GM23338 (cell line): ENCODE measurements around the gene LIX1L. TPM values are rescaled to one million over a fixed set of nuclear protein-coding genes. Genes with fewer than 3 reads are reported as not detected.

ENCODE experiments used
- ATAC-seq: fragments of 200-7000 bp; cut with Tn5 transposase; 3 replicates; pipeline ENCODE4 v1.9.1; 2020
- DNase-seq: peaks from one replicate; pipeline ENCODE4 v3.0.0-alpha.2; 2015; ENCODE audit warnings: low spot score
- H2AFZ ChIP-seq: fragments of 200-600 bp; sonication (generic); 2 replicates; pipeline ENCODE4 v1.8.0; 2016; ENCODE audit warnings: antibody characterized with exemption, mild to moderate bottlenecking, moderate library complexity
- H3F3A ChIP-seq: fragments of 200-600 bp; sonication (generic); replicated peaks from 2 replicates; pipeline ENCODE4 v1.8.0; 2017; ENCODE audit warnings: antibody characterized with exemption, mixed run types, low read depth
- H3K27ac ChIP-seq: fragments of 200-600 bp; sonication (generic); 2 replicates; pipeline ENCODE4 v1.6.1; 2016; ENCODE audit warnings: low read depth
- H3K27me3 ChIP-seq: fragments of 200-600 bp; sonication (generic); 2 replicates; pipeline ENCODE4 v1.8.0; 2016; ENCODE audit warnings: mild to moderate bottlenecking, mixed run types, moderate library complexity; ENCODE audit not compliant: insufficient read depth
- H3K36me3 ChIP-seq: fragments of 200-600 bp; sonication (generic); 2 replicates; pipeline ENCODE4 v1.8.0; 2016; ENCODE audit warnings: mild to moderate bottlenecking; ENCODE audit not compliant: insufficient read depth
- H3K4me1 ChIP-seq: fragments of 200-600 bp; sonication (generic); 2 replicates; pipeline ENCODE4 v1.8.0; 2016; ENCODE audit warnings: mild to moderate bottlenecking, moderate library complexity; ENCODE audit not compliant: insufficient read depth
- H3K4me2 ChIP-seq: fragments of 200-600 bp; sonication (generic); 2 replicates; pipeline ENCODE4 v1.7.1; 2017; ENCODE audit warnings: mixed run types
- H3K4me3 ChIP-seq: fragments of 200-600 bp; sonication (generic); 2 replicates; pipeline ENCODE4 v1.6.1; 2016; ENCODE audit warnings: mixed run types
- H3K79me2 ChIP-seq: fragments of 200-600 bp; sonication (generic); replicated peaks from 2 replicates; pipeline ENCODE4 v1.8.0; 2017; ENCODE audit warnings: mild to moderate bottlenecking; ENCODE audit not compliant: insufficient read depth
- H3K9me2 ChIP-seq: fragments of 200-600 bp; sonication (generic); 2 replicates; pipeline ENCODE4 v1.8.0; 2017; ENCODE audit not compliant: insufficient read depth
- H4K20me1 ChIP-seq: fragments of 200-600 bp; sonication (generic); replicated peaks from 2 replicates; pipeline ENCODE4 v1.8.0; 2017; ENCODE audit warnings: mild to moderate bottlenecking; ENCODE audit not compliant: insufficient read depth
- H3K27ac Mint-ChIP-seq: 2 replicates; pipeline ENCODE4 v1.8.0; 2020; ENCODE audit warnings: inconsistent platforms, mild to moderate bottlenecking, moderate library complexity, mixed read lengths
- H3K27me3 Mint-ChIP-seq: 3 replicates; pipeline ENCODE4 v1.8.0; 2022; ENCODE audit warnings: low read depth, mild to moderate bottlenecking, moderate library complexity, mixed read lengths, inconsistent platforms; ENCODE audit not compliant: insufficient read depth, poor library complexity
- H3K36me3 Mint-ChIP-seq: 3 replicates; pipeline ENCODE4 v1.8.0; 2021; ENCODE audit warnings: low read depth, mild to moderate bottlenecking, inconsistent platforms, moderate library complexity, mixed read lengths
- H3K4me1 Mint-ChIP-seq: 3 replicates; pipeline ENCODE4 v1.8.0; 2020; ENCODE audit warnings: mild to moderate bottlenecking, inconsistent platforms, mixed read lengths
- H3K4me3 Mint-ChIP-seq: 3 replicates; pipeline ENCODE4 v1.8.0; 2021; ENCODE audit warnings: moderate library complexity, mild to moderate bottlenecking, inconsistent platforms, mixed read lengths
- H3K9me3 Mint-ChIP-seq: 3 replicates; pipeline ENCODE4 v1.8.0; 2020; ENCODE audit warnings: moderate library complexity, mild to moderate bottlenecking, inconsistent platforms, mixed read lengths
- CREB1 ChIP-seq: fragments of 250-450 bp; sonication (Bioruptor Pico); IDR thresholded peaks from 2 replicates; pipeline ENCODE4 v1.5.0; 2020; ENCODE audit warnings: low read depth, mild to moderate bottlenecking, moderate library complexity
- EZH2phosphoT487 ChIP-seq: fragments of 200-600 bp; sonication (generic); IDR thresholded peaks from one replicate; pipeline ENCODE4 v1.8.1; 2018; ENCODE audit warnings: antibody characterized with exemption; ENCODE audit not compliant: unreplicated experiment
- NANOG ChIP-seq: IDR thresholded peaks from 2 replicates; pipeline ENCODE4 v1.6.1; 2016; ENCODE audit warnings: antibody characterized with exemption, borderline replicate concordance
- POLR2AphosphoS5 ChIP-seq: IDR thresholded peaks from 2 replicates; pipeline ENCODE4 v1.6.1; 2016; ENCODE audit warnings: antibody characterized with exemption, low read depth
- ZNF114 ChIP-seq: fragments of 250-450 bp; sonication (Bioruptor Pico); IDR thresholded peaks from 2 replicates; pipeline ENCODE4 v1.5.0; 2020; ENCODE audit warnings: mild to moderate bottlenecking, moderate library complexity
- polyA plus RNA-seq: library from polyadenylated mRNA; unstranded; fragments of >200 nt; fragmentation: Nextera tagmentation; extraction: Ambion mirVana; gene quantifications from 2 replicates; pipeline ENCODE4 v1.2.1, GENCODE V29; 2016
- total RNA-seq: library from RNA; depleted of rRNA; stranded (reverse); fragments of >200 nt; shearing (Covaris generic); gene quantifications from 2 replicates; pipeline ENCODE4 v1.2.3, GENCODE V29; 2014
- TF ChIP-seq, protein P1 (sequence below): IDR thresholded peaks from 2 replicates; pipeline ENCODE4 v1.6.1; 2016; ENCODE audit warnings: antibody characterized with exemption
- TF ChIP-seq, protein P2 (sequence below): IDR thresholded peaks from one replicate; pipeline ENCODE4 v1.6.1; 2018; ENCODE audit warnings: antibody characterized with exemption; ENCODE audit not compliant: unreplicated experiment
- TF ChIP-seq, protein P3 (sequence below): fragments of 250-450 bp; sonication (Bioruptor Pico); IDR thresholded peaks from 2 replicates; pipeline ENCODE4 v1.5.0; 2020; ENCODE audit warnings: mild to moderate bottlenecking, moderate library complexity

Gene LIX1L
- total and polyA plus RNA-seq, 2 experiments from 2014 or later, result 0.76 to 2.6 TPM

GRCh38 chr1:145997016-145997717 is 39.4 kb upstream of the LIX1L start:
- TF ChIP-seq EZH2phosphoT487, result no peak
- TF ChIP-seq NANOG, result no peak
- TF ChIP-seq, protein P1, sequence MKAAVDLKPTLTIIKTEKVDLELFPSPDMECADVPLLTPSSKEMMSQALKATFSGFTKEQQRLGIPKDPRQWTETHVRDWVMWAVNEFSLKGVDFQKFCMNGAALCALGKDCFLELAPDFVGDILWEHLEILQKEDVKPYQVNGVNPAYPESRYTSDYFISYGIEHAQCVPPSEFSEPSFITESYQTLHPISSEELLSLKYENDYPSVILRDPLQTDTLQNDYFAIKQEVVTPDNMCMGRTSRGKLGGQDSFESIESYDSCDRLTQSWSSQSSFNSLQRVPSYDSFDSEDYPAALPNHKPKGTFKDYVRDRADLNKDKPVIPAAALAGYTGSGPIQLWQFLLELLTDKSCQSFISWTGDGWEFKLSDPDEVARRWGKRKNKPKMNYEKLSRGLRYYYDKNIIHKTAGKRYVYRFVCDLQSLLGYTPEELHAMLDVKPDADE, result 0 out of 2 replicates have a peak, but pooled peaks have one; percentile 1
- ATAC-seq, result peak; percentile 22
- Histone ChIP-seq H3K4me2 (peak overlapping the region; percentile 93), H3K4me3 (peak overlapping the region; percentile 75), H3K4me1 (peaks cover 39% of the 10 kb centered on the region), H3K79me2 (peaks cover 18% of the 10 kb centered on the region), H3K9me2 (no peaks in the 10 kb centered on the region), H3K27me3 (no peaks in the 10 kb centered on the region), H3K27ac (peak overlapping the region; percentile 24; the same call in 1 of the 2 replicates), H2AFZ (peak overlapping the region; percentile 91), H3F3A (peaks cover 5% of the 10 kb centered on the region), H4K20me1 (no peaks in the 10 kb centered on the region), H3K36me3 (no peaks in the 10 kb centered on the region; the same call in 1 of the 2 replicates)
- Mint-ChIP-seq H3K4me3 (peak overlapping the region; percentile 99), H3K27me3 (peaks cover 9% of the 10 kb centered on the region), H3K9me3 (no peaks in the 10 kb centered on the region), H3K4me1 (peaks cover 49% of the 10 kb centered on the region), H3K27ac (peak overlapping the region; percentile 89), H3K36me3 (peaks cover 43% of the 10 kb centered on the region)
- DNase-seq, result peak; percentile 38

DNA sequence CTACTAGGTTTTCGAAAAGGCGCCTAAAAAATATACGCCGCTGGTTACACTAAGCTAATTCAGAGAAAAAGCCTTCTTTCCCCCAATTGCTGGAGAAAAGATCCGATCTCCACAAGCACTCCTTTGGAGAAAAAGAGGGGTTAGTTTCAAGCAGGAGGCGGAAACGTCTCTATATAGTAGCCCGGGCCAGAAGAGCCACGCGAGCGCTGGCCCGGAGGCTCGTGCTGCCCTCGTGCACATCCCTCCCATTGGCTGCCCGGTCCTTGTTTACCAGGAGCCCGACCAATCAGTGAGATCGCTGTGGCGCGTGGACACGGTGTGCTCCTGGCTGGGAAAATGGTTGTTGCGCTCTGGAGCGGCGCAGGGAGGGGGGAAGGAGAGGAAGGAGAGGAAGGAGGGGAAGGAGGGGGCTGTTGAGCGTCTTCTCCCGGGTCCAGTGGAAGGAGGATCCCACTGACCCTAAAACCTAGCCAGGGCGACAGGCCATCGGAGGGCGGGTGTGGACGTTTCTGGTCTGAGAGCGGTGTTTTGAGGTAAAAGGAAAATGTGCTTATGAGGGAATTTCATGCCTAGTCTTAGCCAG is 38.7 kb upstream of the LIX1L start, which contains the start of gene TXNIP:
Gene TXNIP, minus strand, starts transcription at position 147 of the 583 bp plus-strand sequence. CDS start 313 bp downstream, outside the sequence.
- Histone ChIP-seq H3K4me3 (peak within 1 kb of the TSS; percentile 75), H3K27ac (peak within 1 kb of the TSS; percentile 60; the same call in 1 of the 2 replicates), H3K9me2 (no peaks in the 10 kb centered on the region), H3K4me2 (peak within 1 kb of the TSS; percentile 93), H4K20me1 (no peaks in the 10 kb centered on the region), H3K4me1 (peaks cover 39% of the 10 kb centered on the region), H3F3A (peaks cover 5% of the 10 kb centered on the region), H3K36me3 (no peaks in the 10 kb centered on the region; the same call in 1 of the 2 replicates), H3K79me2 (peaks cover 18% of the 10 kb centered on the region), H3K27me3 (no peaks in the 10 kb centered on the region), H2AFZ (peak within 1 kb of the TSS; percentile 91)
- ATAC-seq, result peak; percentile 96
- peak; percentile 99 for DNase-seq
- H3K4me3 Mint-ChIP-seq, result peak within 1 kb of the TSS; percentile 99
- H3K27me3 Mint-ChIP-seq, result peaks cover 9% of the 10 kb centered on the region
- H3K36me3 Mint-ChIP-seq, result peaks cover 48% of the 10 kb centered on the region
- H3K9me3 Mint-ChIP-seq, result no peaks in the 10 kb centered on the region
- H3K4me1 Mint-ChIP-seq, result peaks cover 51% of the 10 kb centered on the region
- H3K27ac Mint-ChIP-seq, result peak within 1 kb of the TSS; percentile 89
- TF ChIP-seq, protein P2, sequence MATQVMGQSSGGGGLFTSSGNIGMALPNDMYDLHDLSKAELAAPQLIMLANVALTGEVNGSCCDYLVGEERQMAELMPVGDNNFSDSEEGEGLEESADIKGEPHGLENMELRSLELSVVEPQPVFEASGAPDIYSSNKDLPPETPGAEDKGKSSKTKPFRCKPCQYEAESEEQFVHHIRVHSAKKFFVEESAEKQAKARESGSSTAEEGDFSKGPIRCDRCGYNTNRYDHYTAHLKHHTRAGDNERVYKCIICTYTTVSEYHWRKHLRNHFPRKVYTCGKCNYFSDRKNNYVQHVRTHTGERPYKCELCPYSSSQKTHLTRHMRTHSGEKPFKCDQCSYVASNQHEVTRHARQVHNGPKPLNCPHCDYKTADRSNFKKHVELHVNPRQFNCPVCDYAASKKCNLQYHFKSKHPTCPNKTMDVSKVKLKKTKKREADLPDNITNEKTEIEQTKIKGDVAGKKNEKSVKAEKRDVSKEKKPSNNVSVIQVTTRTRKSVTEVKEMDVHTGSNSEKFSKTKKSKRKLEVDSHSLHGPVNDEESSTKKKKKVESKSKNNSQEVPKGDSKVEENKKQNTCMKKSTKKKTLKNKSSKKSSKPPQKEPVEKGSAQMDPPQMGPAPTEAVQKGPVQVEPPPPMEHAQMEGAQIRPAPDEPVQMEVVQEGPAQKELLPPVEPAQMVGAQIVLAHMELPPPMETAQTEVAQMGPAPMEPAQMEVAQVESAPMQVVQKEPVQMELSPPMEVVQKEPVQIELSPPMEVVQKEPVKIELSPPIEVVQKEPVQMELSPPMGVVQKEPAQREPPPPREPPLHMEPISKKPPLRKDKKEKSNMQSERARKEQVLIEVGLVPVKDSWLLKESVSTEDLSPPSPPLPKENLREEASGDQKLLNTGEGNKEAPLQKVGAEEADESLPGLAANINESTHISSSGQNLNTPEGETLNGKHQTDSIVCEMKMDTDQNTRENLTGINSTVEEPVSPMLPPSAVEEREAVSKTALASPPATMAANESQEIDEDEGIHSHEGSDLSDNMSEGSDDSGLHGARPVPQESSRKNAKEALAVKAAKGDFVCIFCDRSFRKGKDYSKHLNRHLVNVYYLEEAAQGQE, result no peak
- TF ChIP-seq, protein P3, sequence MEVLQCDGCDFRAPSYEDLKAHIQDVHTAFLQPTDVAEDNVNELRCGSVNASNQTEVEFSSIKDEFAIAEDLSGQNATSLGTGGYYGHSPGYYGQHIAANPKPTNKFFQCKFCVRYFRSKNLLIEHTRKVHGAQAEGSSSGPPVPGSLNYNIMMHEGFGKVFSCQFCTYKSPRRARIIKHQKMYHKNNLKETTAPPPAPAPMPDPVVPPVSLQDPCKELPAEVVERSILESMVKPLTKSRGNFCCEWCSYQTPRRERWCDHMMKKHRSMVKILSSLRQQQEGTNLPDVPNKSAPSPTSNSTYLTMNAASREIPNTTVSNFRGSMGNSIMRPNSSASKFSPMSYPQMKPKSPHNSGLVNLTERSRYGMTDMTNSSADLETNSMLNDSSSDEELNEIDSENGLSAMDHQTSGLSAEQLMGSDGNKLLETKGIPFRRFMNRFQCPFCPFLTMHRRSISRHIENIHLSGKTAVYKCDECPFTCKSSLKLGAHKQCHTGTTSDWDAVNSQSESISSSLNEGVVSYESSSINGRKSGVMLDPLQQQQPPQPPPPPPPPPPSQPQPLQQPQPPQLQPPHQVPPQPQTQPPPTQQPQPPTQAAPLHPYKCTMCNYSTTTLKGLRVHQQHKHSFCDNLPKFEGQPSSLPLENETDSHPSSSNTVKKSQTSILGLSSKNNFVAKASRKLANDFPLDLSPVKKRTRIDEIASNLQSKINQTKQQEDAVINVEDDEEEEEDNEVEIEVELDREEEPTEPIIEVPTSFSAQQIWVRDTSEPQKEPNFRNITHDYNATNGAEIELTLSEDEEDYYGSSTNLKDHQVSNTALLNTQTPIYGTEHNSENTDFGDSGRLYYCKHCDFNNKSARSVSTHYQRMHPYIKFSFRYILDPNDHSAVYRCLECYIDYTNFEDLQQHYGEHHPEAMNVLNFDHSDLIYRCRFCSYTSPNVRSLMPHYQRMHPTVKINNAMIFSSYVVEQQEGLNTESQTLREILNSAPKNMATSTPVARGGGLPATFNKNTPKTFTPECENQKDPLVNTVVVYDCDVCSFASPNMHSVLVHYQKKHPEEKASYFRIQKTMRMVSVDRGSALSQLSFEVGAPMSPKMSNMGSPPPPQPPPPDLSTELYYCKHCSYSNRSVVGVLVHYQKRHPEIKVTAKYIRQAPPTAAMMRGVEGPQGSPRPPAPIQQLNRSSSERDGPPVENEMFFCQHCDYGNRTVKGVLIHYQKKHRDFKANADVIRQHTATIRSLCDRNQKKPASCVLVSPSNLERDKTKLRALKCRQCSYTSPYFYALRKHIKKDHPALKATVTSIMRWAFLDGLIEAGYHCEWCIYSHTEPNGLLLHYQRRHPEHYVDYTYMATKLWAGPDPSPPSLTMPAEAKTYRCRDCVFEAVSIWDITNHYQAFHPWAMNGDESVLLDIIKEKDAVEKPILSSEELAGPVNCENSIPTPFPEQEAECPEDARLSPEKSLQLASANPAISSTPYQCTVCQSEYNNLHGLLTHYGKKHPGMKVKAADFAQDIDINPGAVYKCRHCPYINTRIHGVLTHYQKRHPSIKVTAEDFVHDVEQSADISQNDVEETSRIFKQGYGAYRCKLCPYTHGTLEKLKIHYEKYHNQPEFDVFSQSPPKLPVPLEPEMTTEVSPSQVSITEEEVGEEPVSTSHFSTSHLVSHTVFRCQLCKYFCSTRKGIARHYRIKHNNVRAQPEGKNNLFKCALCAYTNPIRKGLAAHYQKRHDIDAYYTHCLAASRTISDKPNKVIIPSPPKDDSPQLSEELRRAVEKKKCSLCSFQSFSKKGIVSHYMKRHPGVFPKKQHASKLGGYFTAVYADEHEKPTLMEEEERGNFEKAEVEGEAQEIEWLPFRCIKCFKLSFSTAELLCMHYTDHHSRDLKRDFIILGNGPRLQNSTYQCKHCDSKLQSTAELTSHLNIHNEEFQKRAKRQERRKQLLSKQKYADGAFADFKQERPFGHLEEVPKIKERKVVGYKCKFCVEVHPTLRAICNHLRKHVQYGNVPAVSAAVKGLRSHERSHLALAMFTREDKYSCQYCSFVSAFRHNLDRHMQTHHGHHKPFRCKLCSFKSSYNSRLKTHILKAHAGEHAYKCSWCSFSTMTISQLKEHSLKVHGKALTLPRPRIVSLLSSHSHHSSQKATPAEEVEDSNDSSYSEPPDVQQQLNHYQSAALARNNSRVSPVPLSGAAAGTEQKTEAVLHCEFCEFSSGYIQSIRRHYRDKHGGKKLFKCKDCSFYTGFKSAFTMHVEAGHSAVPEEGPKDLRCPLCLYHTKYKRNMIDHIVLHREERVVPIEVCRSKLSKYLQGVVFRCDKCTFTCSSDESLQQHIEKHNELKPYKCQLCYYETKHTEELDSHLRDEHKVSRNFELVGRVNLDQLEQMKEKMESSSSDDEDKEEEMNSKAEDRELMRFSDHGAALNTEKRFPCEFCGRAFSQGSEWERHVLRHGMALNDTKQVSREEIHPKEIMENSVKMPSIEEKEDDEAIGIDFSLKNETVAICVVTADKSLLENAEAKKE (CRISPR knock-in tag), result no peak
- TF ChIP-seq ZNF114 (CRISPR knock-in tag) (no peak), POLR2AphosphoS5 (peak; percentile 96), NANOG (0 out of 2 replicates have a peak, but pooled peaks have one; percentile 14), CREB1 (CRISPR knock-in tag) (peak; percentile 55; the same call in 1 of the 2 replicates)
